Suppressor macrophage treated with lipopolysaccharide for 1 hour (primary cell): Measurements from ENCODE around the gene SMIM24.
"Not testable (repeated sequence)": the region's sequence is repeated elsewhere in the genome, so short reads cannot be mapped to it uniquely, and the experiment has no call there.

ENCODE experiments used
- DNase-seq, 3 donors: peaks; one replicate each; pipeline ENCODE4 v3.0.0-alpha.2; 2020 to 2022

The SMIM24 gene

GRCh38 chr19:3480383-3481091 lies at the start of gene SMIM24:
SMIM24 (minus strand) TSS chr19:3480525; CDS start chr19:3480463, 62 bp downstream.
- no peak for DNase-seq

DNA sequence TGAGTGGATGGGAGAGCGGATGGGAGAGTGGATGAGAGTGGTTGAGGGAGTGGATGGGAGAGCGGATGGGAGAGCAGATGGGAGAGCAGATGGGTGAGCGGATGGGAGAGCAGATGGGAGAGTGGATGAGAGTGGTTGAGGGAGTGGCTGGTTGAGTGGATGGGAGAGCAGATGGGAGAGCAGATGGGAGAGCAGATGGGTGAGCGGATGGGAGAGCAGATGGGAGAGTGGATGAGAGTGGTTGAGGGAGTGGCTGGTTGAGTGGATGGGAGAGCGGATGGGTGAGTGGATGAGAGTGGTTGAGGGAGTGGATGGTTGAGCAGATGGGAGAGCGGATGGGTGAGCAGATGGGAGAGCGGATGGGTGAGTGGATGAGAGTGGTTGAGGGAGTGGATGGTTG lies 49.0 kb upstream of the SMIM24 start:
- DNase-seq, result not testable (repeated sequence)

DNA sequence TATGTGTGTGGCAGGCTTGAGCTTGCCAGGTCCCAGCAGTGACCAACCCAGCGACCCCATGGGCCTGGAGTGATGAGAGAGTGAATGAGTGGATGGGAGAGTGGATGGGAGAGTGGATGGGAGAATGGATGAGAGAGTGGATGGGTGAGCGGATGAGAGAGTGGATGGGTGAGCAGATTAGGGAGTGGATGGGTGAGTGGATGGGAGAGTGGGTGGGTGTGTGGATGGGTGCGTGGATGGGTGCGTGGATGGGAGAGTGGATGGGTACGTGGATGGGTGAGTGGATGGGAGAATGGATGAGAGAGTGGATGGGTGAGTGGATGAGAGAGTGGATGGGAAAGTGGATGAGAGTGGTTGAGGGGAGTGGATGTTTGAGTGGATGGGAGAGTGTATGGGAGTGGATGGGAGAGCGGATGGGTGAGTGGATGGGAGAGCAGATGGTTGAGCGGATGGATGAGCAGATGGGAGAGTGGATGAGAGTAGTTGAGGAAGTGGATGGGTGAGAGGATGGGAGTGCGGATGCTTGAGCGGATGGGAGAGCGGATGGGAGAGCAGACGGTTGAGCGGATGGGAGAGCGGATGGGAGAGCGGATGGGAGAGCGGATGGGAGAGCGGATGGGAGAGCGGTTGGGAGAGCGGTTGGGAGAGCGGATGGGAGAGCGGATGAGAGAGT lies 48.4 kb upstream of the SMIM24 start:
- no peak for DNase-seq

GRCh38 chr19:3528080-3528479 lies 47.8 kb upstream of the SMIM24 start:
- DNase-seq, result no peak

- DNase-seq, result no peak
Measured at GRCh38 chr19:3527238-3527910, 47.0 kb upstream of the SMIM24 start.

DNA sequence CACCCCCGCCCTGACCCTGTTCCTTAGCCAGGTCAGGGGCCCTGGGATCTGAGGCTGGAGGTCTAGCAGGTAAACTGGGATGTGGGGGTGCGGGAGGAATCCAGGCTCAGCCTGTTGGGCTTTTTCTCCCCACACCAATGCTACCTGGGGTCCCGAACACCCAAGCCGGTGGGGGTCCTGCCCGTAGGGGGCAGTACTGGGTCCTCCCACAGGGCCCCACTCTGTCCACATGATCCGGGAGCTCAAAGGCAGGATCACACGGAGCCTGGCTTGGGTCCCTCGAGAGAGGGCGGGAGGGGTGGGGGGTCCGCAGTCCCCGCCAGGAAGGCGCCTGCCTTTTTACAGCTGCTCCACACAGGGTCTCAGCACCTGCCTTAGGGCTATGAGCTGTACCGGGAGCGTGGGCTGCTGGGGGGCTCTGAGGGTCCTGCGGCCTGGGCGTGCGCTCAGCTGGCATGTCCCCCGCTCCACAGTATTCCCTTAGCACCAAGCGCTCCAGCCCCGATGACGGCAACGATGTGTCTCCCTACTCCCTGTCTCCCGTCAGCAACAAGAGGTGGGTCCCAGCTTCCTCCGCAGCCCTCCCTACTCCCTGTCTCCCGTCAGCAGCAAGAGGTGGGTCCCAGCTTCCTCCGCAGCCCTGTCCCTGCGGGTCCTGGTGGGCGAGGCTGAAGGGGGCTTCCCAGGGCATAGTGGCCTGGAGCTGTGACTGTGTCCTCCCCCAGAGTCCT lies 46.3 kb upstream of the SMIM24 start:
- DNase-seq, result no peak

DNA sequence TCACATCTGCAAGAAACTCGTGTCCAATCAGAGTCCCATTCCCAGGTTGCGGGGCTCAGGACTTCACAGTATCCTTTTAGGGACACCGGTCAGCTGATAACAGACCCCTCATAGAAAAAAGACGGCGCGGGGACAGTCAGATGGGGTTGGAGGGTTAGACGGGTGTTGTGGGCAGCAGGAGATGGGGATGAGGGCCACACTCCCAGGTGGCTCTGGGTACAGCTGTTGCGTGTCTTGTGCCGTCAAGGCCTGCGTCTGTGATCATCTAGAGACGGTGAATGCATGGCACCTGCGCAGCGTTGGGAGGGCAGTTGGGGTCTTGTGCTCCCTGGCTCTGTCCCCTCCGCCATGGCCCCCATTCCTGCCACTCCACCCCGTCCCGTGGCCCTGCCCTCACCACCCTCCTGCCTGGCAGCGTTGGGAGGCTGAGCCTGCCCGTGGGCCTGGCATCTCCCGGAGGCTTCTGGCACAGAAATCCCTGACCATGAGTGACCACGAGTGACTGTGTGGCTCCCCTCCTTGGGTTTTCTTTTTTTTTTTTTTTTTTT lies 44.7 kb upstream of the SMIM24 start:
- DNase-seq, result no peak

DNA sequence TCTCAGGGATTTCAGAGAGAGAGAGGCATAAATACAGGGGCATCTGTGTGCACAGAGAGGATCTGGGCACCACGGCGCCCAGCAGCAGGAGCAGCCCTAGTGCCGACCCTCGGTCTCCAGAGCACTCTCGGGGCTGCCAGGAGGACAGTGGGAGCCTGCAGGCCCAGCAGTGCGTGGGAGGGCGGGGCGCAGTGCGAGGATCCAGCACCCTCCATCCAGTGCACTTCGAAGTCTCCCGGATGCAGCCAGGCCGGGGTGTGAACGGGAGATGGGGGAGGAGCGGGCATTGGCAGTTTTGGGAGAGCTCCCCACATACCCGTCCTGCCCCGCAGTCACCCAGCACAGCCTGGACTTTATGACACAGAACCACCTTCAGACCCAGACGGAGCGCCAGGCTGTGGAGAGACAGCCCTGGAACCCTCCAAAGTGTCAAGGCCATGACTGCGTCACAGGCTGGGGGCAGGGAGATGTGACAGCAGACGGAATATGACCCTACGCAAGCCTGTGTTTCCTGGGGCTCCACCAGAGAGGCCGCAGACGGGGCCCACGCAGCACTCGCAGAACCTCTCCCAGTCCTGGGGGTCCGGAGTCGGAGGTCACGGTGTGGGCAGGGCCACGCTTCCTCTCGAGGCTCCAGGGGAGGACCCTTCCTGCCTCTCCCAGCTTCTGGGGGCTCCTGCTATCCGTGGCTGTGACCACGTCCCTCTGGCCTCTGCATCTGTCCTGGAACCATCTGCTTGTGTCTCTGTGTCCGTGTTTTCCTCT lies 43.9 kb upstream of the SMIM24 start:
- no peak for DNase-seq

DNA sequence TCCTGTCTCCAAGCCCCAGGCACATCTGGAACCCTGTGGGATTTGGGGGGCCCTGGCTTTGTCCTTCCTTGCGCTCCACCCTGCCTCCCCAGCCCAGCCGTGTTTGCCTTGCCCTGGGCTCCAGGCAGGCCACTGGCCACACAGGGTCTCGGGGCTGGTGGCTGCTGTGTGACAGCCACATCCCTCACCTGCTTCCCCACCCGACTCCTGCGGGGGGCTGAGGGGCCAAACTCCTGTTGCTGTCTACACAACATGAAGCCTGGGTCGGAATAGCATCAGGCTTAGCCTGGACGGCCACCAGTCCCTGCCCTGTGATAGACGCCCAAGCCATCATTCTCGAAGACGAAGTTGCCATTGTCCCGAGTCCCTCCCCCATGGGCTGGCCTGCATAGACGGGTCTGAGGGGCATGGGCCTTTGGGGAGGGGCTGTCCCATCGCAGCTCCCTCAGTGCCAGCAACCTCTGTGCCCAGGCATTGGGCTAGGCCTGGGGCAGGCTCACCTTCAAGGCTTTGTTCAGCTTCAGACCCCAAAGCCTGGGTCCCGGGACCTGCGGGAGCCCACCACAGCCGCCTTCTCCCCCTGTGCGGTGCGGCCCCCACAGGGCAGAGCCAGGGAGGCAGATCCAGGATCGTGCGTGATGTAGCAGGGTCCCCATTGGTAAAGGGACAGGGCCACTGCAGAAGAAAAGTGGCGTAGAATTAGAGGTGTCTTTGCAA lies 43.2 kb upstream of the SMIM24 start:
- DNase-seq, result no peak

DNA sequence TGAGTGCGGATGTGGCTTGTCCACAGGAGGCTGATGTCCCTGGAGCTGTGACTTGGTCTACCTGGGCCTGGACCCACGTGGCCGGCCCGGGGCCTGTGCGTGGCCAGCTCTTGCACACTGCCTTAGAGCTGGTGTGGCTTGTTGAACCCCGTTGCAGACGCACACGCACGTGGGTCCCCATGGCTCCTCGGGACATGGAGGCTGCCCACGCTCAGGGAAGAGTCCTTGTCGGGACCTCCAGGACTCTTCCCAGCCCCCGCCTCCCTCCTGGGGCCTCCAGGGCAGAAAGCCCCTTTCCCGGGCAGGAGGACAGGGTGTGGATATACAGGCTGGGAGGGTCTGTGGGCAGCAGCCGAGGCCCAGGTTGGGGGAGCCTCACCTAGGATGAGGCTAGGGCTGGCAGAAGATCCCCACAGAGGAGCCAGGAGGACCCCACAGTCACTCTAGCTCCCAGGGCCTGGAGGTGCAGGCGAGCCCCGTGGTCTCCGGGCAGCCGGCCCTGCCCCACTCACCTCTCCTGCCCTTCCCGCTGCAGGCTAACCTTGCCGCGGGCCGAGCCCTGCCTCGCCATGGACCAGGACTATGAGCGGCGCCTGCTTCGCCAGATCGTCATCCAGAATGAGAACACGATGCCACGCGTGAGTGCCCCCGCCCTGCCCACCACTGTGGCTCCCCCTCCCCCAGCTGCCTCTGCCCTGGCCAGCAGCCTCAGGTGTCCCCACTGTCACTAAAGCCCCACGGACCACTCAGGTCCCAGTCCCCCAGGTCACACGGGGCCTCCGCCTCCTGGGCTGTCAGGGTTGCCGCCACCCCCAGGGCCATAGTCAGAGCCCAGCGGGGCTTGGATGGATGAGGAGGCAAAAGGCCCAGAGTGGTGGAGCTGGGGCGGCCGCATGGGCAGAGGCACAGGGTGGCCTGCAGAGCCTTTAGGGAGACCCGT lies 42.4 kb upstream of the SMIM24 start:
- DNase-seq, result no peak

- DNase-seq, result no peak
Measured at GRCh38 chr19:3521104-3521445, 40.8 kb upstream of the SMIM24 start.

DNA sequence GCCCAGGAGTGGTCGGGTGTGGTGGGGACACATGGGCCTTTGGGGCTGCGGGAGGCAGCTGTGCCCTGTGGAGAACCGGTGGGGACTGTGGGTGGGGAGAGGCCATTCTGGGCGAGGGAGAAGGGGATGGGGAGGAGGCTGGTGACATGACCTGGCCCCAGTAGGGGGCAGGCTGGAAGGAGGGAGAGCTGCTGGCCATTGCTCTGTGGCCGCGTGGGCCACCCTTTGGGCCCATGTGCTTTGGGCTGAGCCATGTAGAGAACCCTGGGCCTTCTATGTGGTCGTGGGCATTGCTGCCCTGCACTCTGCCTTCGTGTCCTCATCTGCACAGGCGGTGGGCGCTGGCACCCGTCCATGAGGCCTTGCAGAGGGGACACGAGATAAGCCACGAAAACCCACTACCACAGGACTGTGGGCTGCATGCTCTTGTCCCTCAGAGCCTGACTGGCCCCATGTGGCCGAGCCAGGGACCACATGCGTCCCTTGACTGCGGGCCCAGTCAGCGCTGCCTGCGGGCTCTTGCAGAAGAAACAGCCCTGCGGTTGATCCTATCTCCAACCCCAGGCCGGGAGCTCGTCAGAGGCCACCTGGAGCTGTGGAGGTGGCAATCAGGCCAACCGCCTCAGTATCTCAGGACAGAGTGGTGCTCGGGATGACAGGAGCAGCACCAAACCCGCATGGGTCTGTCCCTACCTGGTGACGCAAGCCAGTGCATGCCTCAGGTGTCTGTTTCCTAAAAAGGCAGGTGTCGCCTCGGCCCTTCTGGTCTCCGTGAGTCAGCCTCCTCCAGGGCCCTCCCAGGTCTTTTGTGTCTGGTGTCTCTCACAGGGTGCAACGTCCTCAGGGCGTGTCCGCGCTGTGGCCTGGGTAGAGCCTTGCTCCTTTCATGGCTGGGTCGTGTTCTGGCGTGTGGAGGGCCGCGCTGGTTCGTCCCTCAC lies 40.1 kb upstream of the SMIM24 start:
- no peak for DNase-seq

DNA sequence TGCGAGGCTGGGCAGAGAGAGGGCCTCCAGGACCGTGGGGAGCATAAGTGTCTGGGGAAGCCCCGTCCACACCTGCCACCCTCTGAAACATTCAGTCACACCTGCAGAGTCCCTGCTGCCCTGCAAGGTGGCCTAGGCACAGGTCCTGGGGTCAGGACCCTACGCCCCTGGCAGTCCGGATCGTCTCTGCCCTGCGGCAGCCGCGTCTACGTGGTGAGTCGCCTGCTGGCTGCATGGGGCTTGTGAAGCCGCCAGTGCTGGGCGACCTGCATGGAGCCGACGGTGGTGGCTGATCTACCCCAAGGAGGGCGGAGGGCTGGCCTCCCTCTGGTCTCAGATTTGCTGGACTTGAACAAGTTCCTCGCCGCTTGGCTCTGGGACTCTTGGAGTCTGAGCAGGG lies 38.8 kb upstream of the SMIM24 start:
- DNase-seq, result no peak

DNA sequence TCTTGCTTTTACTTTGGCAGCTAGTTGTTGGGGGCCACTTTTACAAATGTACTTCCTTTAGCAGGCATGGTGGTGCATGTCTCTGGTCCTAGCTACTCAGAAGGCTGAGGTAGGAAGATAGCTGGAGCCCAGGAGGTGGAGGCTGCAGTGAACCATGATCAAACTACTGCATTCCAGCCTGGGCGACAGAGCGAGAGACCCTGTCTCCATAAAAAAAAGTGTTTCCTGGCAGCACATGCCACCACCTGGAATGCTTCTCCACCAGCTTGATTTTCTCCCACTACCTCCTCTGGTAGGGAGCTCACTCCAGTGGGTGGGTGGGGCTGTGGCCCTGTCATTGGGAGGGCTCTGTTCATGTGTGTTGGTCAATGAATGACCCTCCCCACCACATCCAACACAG lies 38.3 kb upstream of the SMIM24 start:
- no peak for DNase-seq

DNA sequence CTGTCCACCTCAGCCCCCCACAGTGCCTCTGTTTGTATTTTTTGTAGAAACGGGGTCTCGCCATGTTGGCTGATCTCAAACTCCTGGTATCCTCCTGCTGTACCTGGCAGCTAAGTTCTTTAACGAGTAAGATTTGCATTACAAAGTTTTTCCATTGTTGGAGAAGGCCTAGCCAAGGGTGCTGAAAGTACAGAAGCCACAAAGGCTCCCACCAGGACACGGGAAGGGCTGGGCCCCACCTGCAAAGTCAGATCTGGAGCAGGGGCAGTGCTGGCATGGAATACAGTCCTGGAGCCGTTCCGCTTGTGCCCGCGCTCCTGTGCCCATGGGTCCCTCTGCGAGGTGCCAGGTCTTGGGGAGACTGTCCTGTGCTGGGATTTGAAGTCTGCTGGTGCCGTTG lies 37.9 kb upstream of the SMIM24 start:
- no peak for DNase-seq

GRCh38 chr19:3517638-3518037 lies 37.3 kb upstream of the SMIM24 start:
- DNase-seq, result no peak

GRCh38 chr19:3516675-3517207 lies 36.4 kb upstream of the SMIM24 start:
- no peak for DNase-seq

GRCh38 chr19:3515891-3516422 lies 35.6 kb upstream of the SMIM24 start:
- no peak for DNase-seq

- DNase-seq, result no peak
Measured at GRCh38 chr19:3514930-3515329, 34.6 kb upstream of the SMIM24 start.
